T-helper 1 cell treated with Interleukin-12 subunit alpha and Interleukin-12 subunit beta and Interleukin-4 antibody, amounts not matched to agents 30 ng/mL and 1 ng/mL, for 36 hours (primary cell): ENCODE measurements around the gene SLC5A10. TPM values are rescaled to one million over a fixed set of nuclear protein-coding genes. Genes with fewer than 3 reads are reported as not detected.
"Not testable (repeated sequence)": the region's sequence is repeated elsewhere in the genome, so short reads cannot be mapped to it uniquely, and the experiment has no call there.

Experiments
- intact Hi-C: fragments of 100-400 bp; cut with micrococcal nuclease; formaldehyde crosslinking; loops from one replicate; pipeline ENCODE4 v1.15.1; 2024
- total RNA-seq: library from RNA; stranded (reverse); gene quantifications from 2 replicates; pipeline ENCODE4 v1.2.3, GENCODE V29; 2022

SLC5A10 gene
- total RNA-seq, 1 donor from 2014 or later = not detected

DNA sequence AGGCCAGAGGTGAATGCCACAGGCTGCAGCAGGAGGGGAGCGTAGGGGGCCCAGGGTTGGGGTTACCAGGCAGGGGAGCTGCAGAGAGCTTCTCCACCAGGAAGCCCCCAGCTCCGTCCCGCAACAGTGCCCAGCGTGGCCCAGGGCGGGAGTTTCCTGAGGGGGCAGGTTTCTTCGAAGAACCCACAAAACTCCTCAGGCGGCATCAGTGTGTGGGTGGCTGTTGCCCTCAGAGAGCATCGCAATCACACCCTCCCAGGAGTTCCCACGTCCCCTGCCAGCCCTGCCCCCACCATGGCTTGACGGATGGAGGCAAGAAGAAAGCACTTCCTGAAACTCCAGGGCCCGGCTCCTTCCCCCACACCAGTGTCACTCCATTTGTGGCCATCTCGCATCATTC, 86.8 kb downstream of the SLC5A10 start:
- intact Hi-C loops = not testable (repeated sequence)

GRCh38 chr17:19040350-19040749, 88.4 kb downstream of the SLC5A10 start:
- intact Hi-C loops = not testable (repeated sequence)

GRCh38 chr17:19041871-19042270, 89.9 kb downstream of the SLC5A10 start:
- intact Hi-C loops = not testable (repeated sequence)

DNA sequence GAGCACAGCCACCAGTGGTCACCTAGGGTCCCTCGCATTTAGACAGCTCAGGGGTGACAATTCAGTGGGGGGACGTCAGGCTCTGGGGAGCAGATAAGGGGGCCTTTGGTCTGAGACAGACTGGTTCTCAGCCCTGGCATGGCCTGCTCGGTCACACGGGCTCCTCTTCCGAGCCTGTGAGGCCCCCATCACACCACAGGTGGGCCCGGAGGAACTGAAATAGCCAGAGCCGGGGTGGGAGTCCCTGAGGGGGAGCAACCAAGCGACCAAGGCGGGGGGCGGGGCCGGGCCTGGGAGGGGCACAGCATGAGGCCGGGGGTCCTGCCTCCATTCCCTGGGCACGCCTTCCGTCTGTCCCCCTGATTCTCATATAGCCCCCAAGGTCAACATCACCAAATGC, 90.4 kb downstream of the SLC5A10 start:
- intact Hi-C loops = not testable (repeated sequence)

GRCh38 chr17:19043032-19043431, 91.1 kb downstream of the SLC5A10 start:
- intact Hi-C loops = not testable (repeated sequence)

DNA sequence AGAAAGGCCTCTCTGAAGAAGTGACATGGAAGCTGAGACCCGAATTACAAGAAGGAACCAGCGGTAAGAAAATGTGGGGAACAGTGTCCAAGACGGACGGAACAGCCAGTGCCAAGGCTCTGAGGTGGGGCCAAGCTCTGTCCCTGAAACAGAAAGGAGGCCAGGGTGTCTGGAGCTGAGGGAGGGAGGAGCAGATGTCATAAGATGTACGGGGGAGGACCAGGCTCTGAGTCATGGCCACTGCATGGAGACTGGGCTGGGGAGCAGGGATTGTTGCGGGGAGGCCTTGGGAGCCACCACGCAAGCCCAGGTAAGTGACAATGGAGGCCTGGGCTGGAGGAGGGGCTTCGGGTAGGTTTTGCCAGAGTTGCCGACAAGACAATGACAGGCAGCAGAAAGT, 92.7 kb downstream of the SLC5A10 start:
- intact Hi-C loops = not testable (repeated sequence)

- intact Hi-C loops = not testable (repeated sequence)
Observed at GRCh38 chr17:19046782-19047375, 94.9 kb downstream of the SLC5A10 start, which contains the start of gene GRAP. GRAP (minus strand) TSS chr17:19046957; CDS start chr17:19046926, 31 bp downstream.

DNA sequence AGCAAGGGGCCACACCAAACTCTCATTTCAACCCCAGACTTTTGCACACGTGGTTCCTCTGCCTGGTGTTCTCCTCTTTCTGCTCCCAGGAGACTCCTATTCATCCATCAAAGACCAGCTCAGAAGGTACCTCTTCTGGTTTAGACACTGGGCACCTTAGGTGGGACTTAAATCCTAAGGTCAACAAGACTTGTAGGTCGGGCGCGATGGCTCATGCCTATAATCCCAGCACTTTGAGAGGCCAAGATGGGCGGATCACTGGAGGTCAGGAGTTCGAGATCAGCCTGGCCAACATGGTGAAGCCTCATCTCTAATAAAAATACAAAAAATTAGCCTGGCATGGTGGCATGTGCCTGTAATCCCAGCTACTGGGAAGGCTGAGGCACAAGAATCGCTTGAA, 95.5 kb downstream of the SLC5A10 start:
- intact Hi-C loops = not testable (repeated sequence)

- intact Hi-C loops = not testable (repeated sequence)
Observed at GRCh38 chr17:19048826-19049225, 96.9 kb downstream of the SLC5A10 start.

- intact Hi-C loops = not testable (repeated sequence)
Observed at GRCh38 chr17:19055447-19055846, 103.5 kb downstream of the SLC5A10 start.

DNA sequence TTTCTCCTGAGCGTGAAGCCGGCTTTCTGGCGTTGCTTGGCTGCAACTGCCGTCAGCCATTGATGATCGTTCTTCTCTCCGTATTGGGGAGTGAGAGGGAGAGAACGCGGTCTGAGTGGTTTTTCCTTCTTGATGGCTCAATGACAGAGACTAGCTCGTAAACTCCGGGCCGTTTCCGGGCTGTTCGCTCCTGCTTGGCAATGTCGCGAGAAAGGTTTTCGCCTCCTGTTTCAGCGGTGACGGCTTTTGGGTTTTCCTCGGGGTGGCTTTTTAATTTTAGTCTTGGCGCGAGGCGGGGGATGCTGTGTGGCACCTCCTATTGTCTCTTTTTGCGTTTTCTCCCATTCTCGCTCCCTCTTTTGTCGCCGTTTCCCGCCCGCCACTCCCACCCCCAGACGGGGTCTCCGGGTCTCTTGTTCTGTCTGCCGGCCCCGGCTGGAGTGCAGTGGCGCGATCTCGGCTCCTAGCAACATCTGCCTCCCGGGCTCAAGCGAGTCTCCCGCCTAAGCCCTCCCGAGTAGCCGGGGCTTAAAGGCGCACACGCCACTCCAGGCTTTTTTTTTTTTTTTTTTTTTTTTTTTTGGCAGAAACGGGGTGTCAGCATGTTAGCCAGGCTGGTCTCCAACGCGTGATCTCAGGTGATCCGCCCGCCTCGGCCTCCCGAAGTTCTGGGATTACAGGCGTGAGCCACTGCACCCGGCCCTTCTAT, 110.2 kb downstream of the SLC5A10 start:
- intact Hi-C loops = not testable (repeated sequence)

DNA sequence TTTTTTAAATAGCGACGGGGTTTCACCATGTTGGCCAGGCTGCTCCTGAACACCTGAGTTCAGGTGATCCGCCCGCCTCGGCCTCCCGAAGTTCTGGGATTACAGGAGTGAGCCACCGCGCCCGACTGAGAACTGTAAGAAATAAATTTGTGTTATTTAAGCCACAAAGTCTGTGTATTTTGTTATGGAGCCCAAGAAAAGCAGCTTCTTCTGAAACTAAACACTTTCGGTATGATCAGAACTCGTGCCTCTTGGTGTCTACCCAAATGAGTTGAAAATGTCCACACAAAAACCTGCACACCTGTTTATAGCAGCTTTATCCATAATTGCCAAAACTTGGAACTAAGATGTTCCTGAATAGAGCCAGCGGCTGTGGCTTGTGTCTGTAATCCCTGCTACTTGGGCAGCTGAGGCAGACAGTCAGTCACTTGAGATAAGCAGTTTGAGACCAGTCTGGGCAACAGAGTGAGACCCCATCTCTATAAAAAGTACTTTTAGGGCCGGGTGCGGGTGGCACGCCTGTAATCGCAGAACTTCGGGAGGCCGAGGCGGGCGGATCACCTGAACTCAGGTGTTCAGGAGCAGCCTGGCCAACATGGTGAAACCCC, 110.9 kb downstream of the SLC5A10 start:
- intact Hi-C loops = not testable (repeated sequence)

- intact Hi-C loops = not testable (repeated sequence)
Observed at GRCh38 chr17:19063326-19063956, 111.5 kb downstream of the SLC5A10 start.

DNA sequence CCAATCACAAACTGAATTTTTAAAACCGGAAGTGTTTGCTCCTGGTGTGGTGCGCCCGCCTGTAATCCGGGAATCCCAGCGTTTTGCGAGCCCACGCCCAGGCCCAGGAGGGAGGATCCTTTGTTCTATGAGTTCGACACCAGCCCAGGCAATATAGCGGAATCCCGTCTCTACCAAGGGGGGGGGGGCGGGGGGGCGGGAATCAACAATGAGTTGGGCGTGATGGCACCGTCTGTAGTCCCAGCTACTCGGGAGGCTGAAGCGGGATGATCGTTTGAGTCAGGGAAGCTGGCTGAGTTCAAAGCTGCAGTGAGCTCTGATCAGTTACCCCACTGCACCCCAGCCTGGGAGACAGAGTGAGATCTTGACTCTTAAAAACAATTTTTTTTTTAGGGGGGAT, 112.4 kb downstream of the SLC5A10 start:
- intact Hi-C loops = not testable (repeated sequence)

GRCh38 chr17:19070318-19071168, 118.6 kb downstream of the SLC5A10 start:
- intact Hi-C loops = not testable (repeated sequence)

Other genes starting within 250 kb of the SLC5A10 start
- gene FBXW10, start 208.1 kb upstream of the SLC5A10 start, total RNA-seq = 0.20 and 0.22 TPM in 2 replicates
- 30.7 and 37.9 TPM in 2 replicates for gene TVP23B, start 171.0 kb upstream of the SLC5A10 start, total RNA-seq
- gene PRPSAP2, start 94.0 kb upstream of the SLC5A10 start, total RNA-seq = 49.2 and 50.4 TPM in 2 replicates
- gene FAM83G, start 52.6 kb downstream of the SLC5A10 start, total RNA-seq = 6.7 and 7.0 TPM in 2 replicates
- gene GRAP, start 94.8 kb downstream of the SLC5A10 start, total RNA-seq = 28.5 and 30.4 TPM in 2 replicates
- 22.9 and 23.2 TPM in 2 replicates for gene GRAPL, start 175.4 kb downstream of the SLC5A10 start, total RNA-seq